GM18520 (cell line): ENCODE results near the gene PRND.
"Not testable (repeated sequence)": the region's sequence is repeated elsewhere in the genome, so short reads cannot be mapped to it uniquely, and the experiment has no call there.

Experiments used
- ATAC-seq: cut with Tn5 transposase; IDR thresholded peaks from one replicate; pipeline ENCODE4 v1.9.1; 2021; ENCODE audit not compliant: unreplicated experiment

Gene PRND

DNA sequence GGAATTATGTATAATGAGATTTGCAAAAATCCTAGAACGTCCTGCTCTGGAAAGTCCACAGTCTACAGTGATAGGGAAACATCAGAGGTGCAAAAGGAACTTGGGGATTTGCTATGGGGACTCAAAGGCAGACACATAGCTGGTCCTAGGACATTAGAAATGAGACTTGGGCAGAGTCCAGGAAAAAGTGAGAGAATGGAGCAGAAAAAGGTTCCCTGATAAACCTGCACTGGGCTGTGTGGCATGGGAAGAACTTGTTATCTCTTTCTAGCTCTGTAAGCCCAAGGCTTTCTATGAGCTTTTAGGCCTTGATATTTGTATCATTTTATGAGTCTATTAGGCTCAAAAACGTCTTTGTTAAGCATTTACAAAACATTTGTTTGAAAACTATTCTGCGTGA lies 15.2 kb downstream of the PRND start:
- no peak for ATAC-seq

DNA sequence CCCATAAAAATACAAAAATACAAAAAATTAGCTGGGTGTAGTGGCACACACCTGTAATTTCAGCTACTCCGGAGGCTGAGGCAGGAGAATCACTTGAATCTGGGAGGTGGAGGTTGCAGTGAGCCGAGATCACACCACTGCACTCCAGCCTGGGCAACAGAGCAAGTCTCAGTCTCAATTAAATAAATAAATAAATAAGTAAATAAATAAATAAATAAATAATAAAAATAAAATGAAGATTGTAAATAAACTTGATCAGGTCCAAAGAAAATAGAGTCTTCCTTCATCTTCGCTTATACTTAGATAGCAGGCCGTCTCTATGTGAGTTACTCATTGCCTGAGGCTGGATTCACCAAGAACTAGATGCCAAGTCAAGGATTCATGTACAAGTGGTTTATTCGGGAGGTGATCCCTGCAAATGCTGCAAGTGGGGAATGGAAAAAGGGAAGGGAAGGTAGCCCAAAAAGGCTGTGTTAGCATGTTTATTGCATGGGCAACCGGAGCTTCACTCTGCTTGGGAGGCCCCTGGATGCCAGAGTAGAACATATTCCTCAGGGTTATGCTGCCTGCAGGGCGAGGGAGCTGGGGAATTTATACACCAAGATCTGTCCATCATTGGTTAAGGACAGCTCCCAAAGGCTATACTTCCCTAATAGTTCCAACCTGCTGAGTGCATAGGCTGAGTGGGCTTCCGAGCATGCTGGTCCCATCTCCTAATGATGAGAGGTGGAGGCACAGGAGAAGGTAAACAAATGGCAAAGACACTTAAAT lies 16.3 kb downstream of the PRND start:
- no peak for ATAC-seq

- no peak for ATAC-seq
Observed at GRCh38 chr20:4740774-4741431, 19.2 kb downstream of the PRND start.

GRCh38 chr20:4748847-4749246 lies 27.1 kb downstream of the PRND start:
- no peak for ATAC-seq

DNA sequence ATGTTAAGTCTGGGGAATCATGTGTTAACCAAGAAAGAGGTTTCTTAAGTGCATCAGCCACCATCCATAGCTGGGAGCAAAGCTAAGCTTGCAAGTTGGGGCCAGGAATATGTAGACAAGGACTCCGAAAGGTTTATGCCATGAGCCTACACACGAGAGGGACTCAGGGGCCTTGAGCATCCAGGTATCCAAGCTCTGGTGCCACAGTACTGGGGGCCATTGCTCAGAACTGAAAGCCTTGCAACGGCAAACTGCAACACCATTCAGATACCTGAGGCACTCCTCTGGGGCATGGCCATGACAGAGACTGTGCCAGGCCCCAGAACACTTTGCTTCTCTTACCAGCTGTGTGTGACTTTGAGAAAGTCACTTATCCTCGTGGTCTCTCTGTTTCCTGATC lies 27.6 kb downstream of the PRND start:
- no peak for ATAC-seq

GRCh38 chr20:4750381-4750780 lies 28.7 kb downstream of the PRND start:
- ATAC-seq = no peak

- ATAC-seq = not testable (repeated sequence)
Observed at GRCh38 chr20:4759100-4759884, 37.6 kb downstream of the PRND start.

DNA sequence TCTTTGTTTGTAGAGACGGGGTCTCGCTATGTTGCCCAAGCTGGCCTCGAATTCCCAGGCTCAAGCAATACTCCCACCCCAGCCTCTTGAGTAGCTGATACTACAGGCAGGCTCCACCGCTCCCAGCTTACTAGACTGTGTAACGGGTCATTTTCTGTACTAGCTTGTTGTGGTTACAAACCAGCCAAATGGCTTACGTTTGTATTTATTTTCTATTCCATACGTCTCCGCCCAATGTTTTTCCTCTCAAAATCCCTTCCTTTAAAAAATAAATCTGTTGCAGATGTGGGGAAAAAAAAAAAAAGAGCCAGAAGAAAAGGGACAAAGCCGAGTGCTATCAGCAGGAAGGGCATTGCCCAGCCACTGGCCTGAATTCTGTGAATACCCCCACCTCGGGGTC lies 41.6 kb downstream of the PRND start:
- ATAC-seq = no peak

DNA sequence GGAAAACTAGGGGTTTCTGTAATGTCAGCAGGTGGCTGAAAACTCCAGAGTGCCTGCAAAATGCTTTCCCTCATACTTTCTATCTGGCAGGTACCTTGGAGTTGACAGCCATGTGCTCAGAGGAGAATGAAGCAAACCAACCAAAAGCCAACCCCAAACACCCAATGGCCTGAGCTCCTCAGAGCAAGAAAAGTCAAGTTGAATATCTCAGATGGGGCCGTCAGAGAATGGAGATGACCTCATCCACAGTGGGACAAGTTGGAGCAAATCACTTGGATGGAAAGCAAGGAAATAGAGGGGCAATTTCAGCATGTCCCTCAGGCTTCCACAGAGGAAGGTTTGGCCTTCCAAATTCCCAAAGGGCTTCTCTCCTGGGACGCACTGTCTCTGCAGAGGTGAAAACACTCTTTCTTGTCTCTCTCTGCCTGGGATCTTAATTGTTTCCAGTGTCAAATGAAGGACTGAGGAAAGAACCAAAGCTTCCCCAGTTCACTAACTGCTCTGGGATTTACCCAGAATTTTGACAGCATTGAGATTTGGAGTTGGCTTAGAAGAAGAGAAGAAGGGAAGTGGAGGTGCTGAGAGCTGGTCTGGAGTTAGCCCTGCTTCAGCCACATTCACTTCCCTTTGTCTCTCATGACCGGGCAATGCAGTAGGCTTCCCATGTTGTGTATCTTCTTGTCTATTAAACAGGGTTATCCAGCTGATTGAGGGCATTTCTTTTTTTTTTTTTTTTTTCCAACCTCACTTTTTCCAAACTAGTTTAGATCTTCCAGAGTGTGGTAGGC lies 42.2 kb downstream of the PRND start:
- ATAC-seq = no peak

DNA sequence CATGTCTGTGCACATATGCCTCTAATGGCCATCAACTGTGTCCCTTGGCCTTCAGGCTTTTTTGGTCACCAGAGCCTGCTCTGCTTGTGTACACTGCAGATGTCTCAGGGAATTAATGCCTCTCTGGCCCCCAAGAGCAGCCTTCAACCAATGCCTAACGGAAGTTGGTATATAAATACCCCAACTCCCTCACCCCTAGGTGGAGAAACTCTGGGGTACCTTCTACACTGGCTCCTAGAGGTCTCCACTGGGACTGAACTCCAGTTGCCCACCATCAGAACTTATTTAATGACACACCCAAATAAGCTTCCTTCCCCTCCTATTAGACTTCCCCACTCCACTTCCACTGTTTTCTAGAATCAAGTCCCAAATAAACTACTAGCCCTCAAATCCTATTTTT lies 43.1 kb downstream of the PRND start:
- no peak for ATAC-seq

DNA sequence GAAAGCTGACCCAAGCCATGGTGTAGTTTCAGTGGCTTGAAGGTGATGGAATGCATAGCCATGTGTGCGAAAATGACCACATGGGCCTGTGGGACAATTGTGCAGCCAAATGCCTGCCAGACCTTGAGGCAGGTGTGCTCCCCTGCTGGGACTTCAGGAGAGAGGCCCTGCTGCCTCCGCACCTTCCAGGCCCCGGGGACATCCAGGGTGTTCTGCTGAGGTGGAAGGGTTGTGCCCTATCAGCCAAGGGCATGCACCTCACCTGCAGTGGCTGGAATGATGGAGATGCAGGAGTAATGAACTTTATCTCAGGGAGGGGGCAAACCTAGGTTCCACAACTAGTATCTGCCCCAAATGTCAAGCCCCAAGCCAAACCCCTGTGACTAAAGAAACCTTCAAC lies 44.0 kb downstream of the PRND start:
- ATAC-seq = no peak

- no peak for ATAC-seq
Observed at GRCh38 chr20:4766631-4767030, 44.9 kb downstream of the PRND start.

GRCh38 chr20:4767084-4767483 lies 45.4 kb downstream of the PRND start:
- ATAC-seq = no peak

GRCh38 chr20:4769328-4769727 lies 47.6 kb downstream of the PRND start:
- ATAC-seq = no peak

GRCh38 chr20:4770026-4770425 lies 48.3 kb downstream of the PRND start:
- no peak for ATAC-seq

DNA sequence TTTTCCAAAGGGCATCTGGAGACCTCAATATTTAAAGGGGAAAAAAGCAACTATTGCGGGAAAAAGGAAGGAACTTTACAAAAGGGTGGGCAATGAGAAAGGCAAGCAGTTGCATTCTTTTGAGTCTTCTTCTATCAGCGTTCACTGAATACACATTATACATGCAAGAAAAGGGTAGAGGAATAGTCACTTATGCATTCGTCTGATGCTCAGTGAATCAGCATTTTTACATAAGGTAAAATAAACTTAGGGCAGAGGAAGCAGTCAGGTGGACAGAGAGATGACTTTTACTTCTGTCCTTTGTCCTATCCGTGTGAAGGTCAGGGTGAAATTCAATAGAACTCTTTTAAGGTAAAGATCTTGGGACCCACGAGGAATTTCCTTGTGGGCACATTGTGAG lies 49.3 kb downstream of the PRND start:
- ATAC-seq = no peak

GRCh38 chr20:4772132-4772531 lies 50.4 kb downstream of the PRND start:
- no peak for ATAC-seq

DNA sequence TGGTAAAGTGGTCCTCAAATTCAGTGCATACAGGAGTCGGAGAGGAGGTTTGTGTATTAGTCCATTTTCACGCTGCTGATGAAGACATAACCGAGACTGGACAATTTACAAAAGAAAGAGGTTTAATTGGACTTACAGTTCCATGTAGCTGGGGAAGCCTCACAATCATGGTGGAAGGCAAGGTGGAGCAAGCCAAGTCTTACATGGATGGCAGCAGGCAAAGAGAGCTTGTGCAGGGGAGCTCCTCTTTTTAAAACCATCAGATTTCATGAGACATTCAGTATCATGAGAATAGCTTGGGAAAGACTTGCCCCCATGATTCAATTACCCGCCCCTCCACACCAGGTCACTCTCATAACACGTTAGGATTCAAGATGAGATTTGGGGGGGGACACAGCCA lies 51.3 kb downstream of the PRND start:
- ATAC-seq = not testable (repeated sequence)

DNA sequence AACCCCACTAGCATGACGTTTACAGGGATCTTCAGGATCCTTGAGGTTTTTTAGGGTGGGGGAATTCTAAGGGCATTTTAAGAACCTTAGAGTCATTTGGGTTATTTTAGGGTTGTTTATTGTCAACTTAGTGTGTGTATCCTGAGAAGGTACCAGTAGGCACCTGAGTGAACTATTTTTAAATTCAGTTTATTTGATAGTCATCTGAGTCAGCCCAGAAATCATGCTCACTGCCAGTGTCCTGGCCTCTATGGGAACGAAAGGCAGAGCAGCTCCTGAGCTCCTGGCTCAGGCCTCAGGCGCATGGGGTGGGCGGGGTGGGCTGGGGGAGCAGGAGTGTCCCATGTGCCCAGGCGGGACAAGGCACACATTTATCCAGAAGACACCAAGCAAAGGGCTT lies 52.0 kb downstream of the PRND start:
- ATAC-seq = no peak

- ATAC-seq = no peak
Observed at GRCh38 chr20:4774207-4774606, 52.5 kb downstream of the PRND start.
